GM19351 (cell line): ENCODE data around the gene DOHH.
"Not testable (repeated sequence)": the region's sequence is repeated elsewhere in the genome, so short reads cannot be mapped to it uniquely, and the experiment has no call there.

Experiments used
- ATAC-seq: cut with Tn5 transposase; IDR thresholded peaks from one replicate; pipeline ENCODE4 v1.9.1; 2021; ENCODE audit warnings: mild to moderate bottlenecking, moderate library complexity; ENCODE audit not compliant: unreplicated experiment

Gene DOHH

GRCh38 chr19:3534375-3535234 is 34.1 kb upstream of the DOHH start:
- no peak for ATAC-seq

GRCh38 chr19:3533563-3534216 is 33.2 kb upstream of the DOHH start:
- no peak for ATAC-seq

- no peak for ATAC-seq
Measured at GRCh38 chr19:3533033-3533432, 32.6 kb upstream of the DOHH start.

- ATAC-seq, result no peak
Measured at GRCh38 chr19:3532154-3532786, 31.8 kb upstream of the DOHH start.

GRCh38 chr19:3531716-3532115 is 31.2 kb upstream of the DOHH start:
- no peak for ATAC-seq

- ATAC-seq, result no peak
Measured at GRCh38 chr19:3530389-3530788, 29.9 kb upstream of the DOHH start.

GRCh38 chr19:3529299-3529698 is 28.8 kb upstream of the DOHH start:
- ATAC-seq, result not testable (repeated sequence)

- no peak for ATAC-seq
Measured at GRCh38 chr19:3528539-3529211, 28.2 kb upstream of the DOHH start.

GRCh38 chr19:3528080-3528479 is 27.6 kb upstream of the DOHH start:
- no peak for ATAC-seq

GRCh38 chr19:3527238-3527910 is 26.9 kb upstream of the DOHH start:
- no peak for ATAC-seq

- ATAC-seq, result no peak
Measured at GRCh38 chr19:3526507-3527237, 26.2 kb upstream of the DOHH start.

GRCh38 chr19:3524904-3525451 is 24.5 kb upstream of the DOHH start:
- no peak for ATAC-seq

- no peak for ATAC-seq
Measured at GRCh38 chr19:3524078-3524842, 23.8 kb upstream of the DOHH start.

GRCh38 chr19:3523361-3524077 is 23.0 kb upstream of the DOHH start:
- ATAC-seq, result no peak

- no peak for ATAC-seq
Measured at GRCh38 chr19:3522421-3523360, 22.2 kb upstream of the DOHH start.

- no peak for ATAC-seq
Measured at GRCh38 chr19:3521104-3521445, 20.6 kb upstream of the DOHH start.
